Lower leg skin (tissue), 4 donors: Measurements from ENCODE around the gene ROM1. TPM values are rescaled to one million over a fixed set of nuclear protein-coding genes. Genes with fewer than 3 reads are reported as not detected.

Source experiments
- DNase-seq, 2 donors: peaks; one replicate each; pipeline ENCODE4 v3.0.0-alpha.2; 2019; ENCODE audit warnings: low spot score in 2 of 2
- H3K4me3 ChIP-seq: fragments of 200-600 bp; sonication (generic); 2 replicates; pipeline ENCODE4 v1.5.1; 2017; ENCODE audit warnings: mild to moderate bottlenecking, low read depth; ENCODE audit not compliant: poor library complexity, severe bottlenecking
- POLR2A ChIP-seq, 2 donors: fragments of 450-650 bp; IDR thresholded peaks; one replicate each; pipeline ENCODE4 v1.6.1; 2016 to 2017; ENCODE audit warnings: antibody characterized with exemption in 2 of 2, mild to moderate bottlenecking in 1 of 2, moderate library complexity in 1 of 2
- WGBS, 2 donors: methylation state at CpG; one replicate each; pipeline ENCODE4 v1.1.5; 2018; 5-methylcytosine and 5-hydroxymethylcytosine counted together
- intact Hi-C: fragments of 100-400 bp; cut with DNase I; formaldehyde crosslinking; loops from one replicate; pipeline ENCODE4 v1.15.0; 2023; ENCODE audit warnings: low total_unique reads
- total RNA-seq, 4 donors: library from RNA; depleted of rRNA; stranded (reverse); fragments of >200 nt; gene quantifications; one replicate each; pipeline ENCODE4 v1.1.0, GENCODE V29; 2016
- TF ChIP-seq, protein P1 (sequence below), 3 donors: fragments of 450-650 bp; IDR thresholded peaks; one replicate each; pipeline ENCODE4 v1.5.1; 2016; ENCODE audit warnings: antibody characterized with exemption in 3 of 3, mild to moderate bottlenecking in 3 of 3, moderate library complexity in 2 of 3

The ROM1 gene
- total RNA-seq, 4 donors from 2014 or later, result 4.0 to 7.6 (median 6.5) TPM

- no peak overlapping the region for H3K4me3 ChIP-seq
- intact Hi-C loops, result no loop called here
- 80% methylated on average over 12 of the region's 12 CpGs for WGBS, 2 donors
- TF ChIP-seq, protein P1, sequence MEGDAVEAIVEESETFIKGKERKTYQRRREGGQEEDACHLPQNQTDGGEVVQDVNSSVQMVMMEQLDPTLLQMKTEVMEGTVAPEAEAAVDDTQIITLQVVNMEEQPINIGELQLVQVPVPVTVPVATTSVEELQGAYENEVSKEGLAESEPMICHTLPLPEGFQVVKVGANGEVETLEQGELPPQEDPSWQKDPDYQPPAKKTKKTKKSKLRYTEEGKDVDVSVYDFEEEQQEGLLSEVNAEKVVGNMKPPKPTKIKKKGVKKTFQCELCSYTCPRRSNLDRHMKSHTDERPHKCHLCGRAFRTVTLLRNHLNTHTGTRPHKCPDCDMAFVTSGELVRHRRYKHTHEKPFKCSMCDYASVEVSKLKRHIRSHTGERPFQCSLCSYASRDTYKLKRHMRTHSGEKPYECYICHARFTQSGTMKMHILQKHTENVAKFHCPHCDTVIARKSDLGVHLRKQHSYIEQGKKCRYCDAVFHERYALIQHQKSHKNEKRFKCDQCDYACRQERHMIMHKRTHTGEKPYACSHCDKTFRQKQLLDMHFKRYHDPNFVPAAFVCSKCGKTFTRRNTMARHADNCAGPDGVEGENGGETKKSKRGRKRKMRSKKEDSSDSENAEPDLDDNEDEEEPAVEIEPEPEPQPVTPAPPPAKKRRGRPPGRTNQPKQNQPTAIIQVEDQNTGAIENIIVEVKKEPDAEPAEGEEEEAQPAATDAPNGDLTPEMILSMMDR (IDR thresholded peaks at IDR 0.05), result no peak
- no peak for TF ChIP-seq POLR2A (IDR thresholded peaks at IDR 0.05)
- DNase-seq, result no peak
Observed at GRCh38 chr11:62572431-62572830, 40.6 kb upstream of the ROM1 start.

DNA sequence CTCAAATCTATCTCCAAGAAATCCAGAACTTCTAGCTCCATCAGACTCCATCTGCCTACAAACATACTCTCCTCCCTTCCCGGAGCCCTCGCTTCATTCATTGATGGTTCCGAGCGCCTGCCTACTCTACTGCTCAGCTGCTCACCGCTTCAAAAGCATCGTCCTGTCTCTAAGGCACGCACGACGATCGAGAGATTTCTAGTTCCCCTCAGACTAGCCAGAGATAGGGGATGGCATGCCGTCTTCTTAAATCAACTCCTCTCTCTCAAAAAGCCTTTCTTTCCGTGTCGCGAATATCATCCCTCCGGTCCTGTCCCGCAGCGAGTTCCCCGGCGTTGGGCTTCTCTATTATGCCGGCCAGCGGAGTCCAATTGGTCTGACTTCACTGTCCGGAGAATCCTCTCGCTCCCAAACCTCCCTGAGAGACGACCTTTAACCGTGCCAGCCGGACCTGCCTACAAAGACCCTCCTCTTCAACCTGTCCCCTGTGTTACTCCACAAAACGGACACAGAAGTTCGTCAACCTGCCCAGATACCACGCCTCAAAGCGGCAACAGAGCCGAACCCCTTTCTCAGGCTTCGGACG lies 40.0 kb upstream of the ROM1 start:
- 0 to 1% methylated on average over 33 of the region's 33 CpGs for WGBS, 2 donors
- H3K4me3 ChIP-seq, result peak overlapping the region; percentile 82
- intact Hi-C loops, result no loop called here
- no peak for DNase-seq
- TF ChIP-seq POLR2A (IDR thresholded peaks at IDR 0.05), result no peak
- TF ChIP-seq, protein P1 (IDR thresholded peaks at IDR 0.05), result no peak

- 0 to 1% methylated on average over 42 to 46 of the region's 46 CpGs for WGBS, 2 donors
- intact Hi-C loops, result no loop called here
- TF ChIP-seq, protein P1 (IDR thresholded peaks at IDR 0.05), result no peak
- TF ChIP-seq POLR2A (IDR thresholded peaks at IDR 0.05), result peak in 1 of 2 donors; percentile 47
- peak within 1 kb of the TSS; percentile 82 for H3K4me3 ChIP-seq
- peak; percentile 99 for DNase-seq
Observed at GRCh38 chr11:62573592-62574362, 39.3 kb upstream of the ROM1 start, which contains the start of gene EEF1G. Gene EEF1G (minus strand): TSS chr11:62573891. CDS start chr11:62573842, 49 bp downstream.

GRCh38 chr11:62574363-62575071 lies 38.5 kb upstream of the ROM1 start:
- TF ChIP-seq, protein P1 (IDR thresholded peaks at IDR 0.05), result no peak
- TF ChIP-seq POLR2A (IDR thresholded peaks at IDR 0.05), result no peak
- intact Hi-C loops, result no loop called here
- peak overlapping the region; percentile 47 for H3K4me3 ChIP-seq
- DNase-seq, result peak in 1 of 2 donors; percentile 90
- WGBS, 2 donors, result 1% methylated on average over 25 to 32 of the region's 33 CpGs

- no peak for DNase-seq
- intact Hi-C loops, result no loop called here
- TF ChIP-seq, protein P1 (IDR thresholded peaks at IDR 0.05), result no peak
- no peak for TF ChIP-seq POLR2A (IDR thresholded peaks at IDR 0.05)
- no peak overlapping the region for H3K4me3 ChIP-seq
- WGBS, 2 donors, result 34 to 41% methylated on average over 12 to 16 of the region's 17 CpGs
Observed at GRCh38 chr11:62575156-62575555, 37.9 kb upstream of the ROM1 start.
